22Rv1 (cell line): Measurements from ENCODE around the gene ZNF773.
A peak's percentile ranks its signal among the peaks of the same experiment; 100 is the strongest.
"Not testable (repeated sequence)": the region's sequence is repeated elsewhere in the genome, so short reads cannot be mapped to it uniquely, and the experiment has no call there.

ENCODE experiments used
- H3K27ac ChIP-seq: fragments of 450-650 bp; 2 replicates; pipeline ENCODE4 v1.5.1; 2017
- CTCF ChIP-seq: fragments of 450-650 bp; IDR thresholded peaks from 2 replicates; pipeline ENCODE4 v1.5.1; 2017; ENCODE audit warnings: mild to moderate bottlenecking
- ZFX ChIP-seq: fragments of 450-650 bp; IDR thresholded peaks from 2 replicates; pipeline ENCODE4 v1.6.1; 2017; ENCODE audit warnings: antibody characterized with exemption, borderline replicate concordance

Gene ZNF773

GRCh38 chr19:57506163-57506562 is 6.4 kb downstream of the ZNF773 start:
- no peak overlapping the region for H3K27ac ChIP-seq
- TF ChIP-seq ZFX: no peak
- no peak for TF ChIP-seq CTCF

GRCh38 chr19:57511484-57511883 is 11.7 kb downstream of the ZNF773 start:
- no peak overlapping the region for H3K27ac ChIP-seq
- TF ChIP-seq ZFX (no peak), CTCF (no peak)

GRCh38 chr19:57512845-57513244 is 13.1 kb downstream of the ZNF773 start:
- H3K27ac ChIP-seq: no peak overlapping the region
- TF ChIP-seq CTCF: no peak

GRCh38 chr19:57515255-57515654 is 15.5 kb downstream of the ZNF773 start:
- H3K27ac ChIP-seq: no peak overlapping the region
- TF ChIP-seq ZFX: no peak
- no peak for TF ChIP-seq CTCF

- H3K27ac ChIP-seq: not testable (repeated sequence)
Observed at GRCh38 chr19:57518021-57518420, 18.3 kb downstream of the ZNF773 start.

GRCh38 chr19:57527136-57527881 is 27.6 kb downstream of the ZNF773 start, which contains the start of gene ZNF549:
ZNF549 (plus strand) TSS chr19:57527356; CDS start chr19:57527574, 218 bp downstream.
- H3K27ac ChIP-seq: peak within 1 kb of the TSS; percentile 91
- no peak for TF ChIP-seq ZFX
- no peak for TF ChIP-seq CTCF

GRCh38 chr19:57537953-57538547 is 38.3 kb downstream of the ZNF773 start:
- TF ChIP-seq CTCF (no peak), ZFX (no peak)

More at GRCh38 chr19:57537953-57538547, 38.3 kb downstream of the ZNF773 start:
- no peak overlapping the region for H3K27ac ChIP-seq
